Vagina (tissue), 2 donors: ENCODE results near the gene VWA1. TPM values are rescaled to one million over a fixed set of nuclear protein-coding genes. Genes with fewer than 3 reads are reported as not detected.
A peak's percentile ranks its signal among the peaks of the same experiment; 100 is the strongest.
"Not testable (repeated sequence)": the region's sequence is repeated elsewhere in the genome, so short reads cannot be mapped to it uniquely, and the experiment has no call there.

Experiments
- DNase-seq, 2 donors: peaks; one replicate each; pipeline ENCODE4 v3.0.0-alpha.2; 2017; ENCODE audit errors: extremely low spot score in 2 of 2
- H3K27ac ChIP-seq: fragments of 200-600 bp; sonication (generic); one replicate; pipeline ENCODE4 v1.5.1; 2019
- H3K27me3 ChIP-seq: fragments of 200-600 bp; sonication (generic); one replicate; pipeline ENCODE4 v1.5.1; 2019
- H3K36me3 ChIP-seq, 2 donors: fragments of 200-600 bp; sonication (generic); one replicate each; pipeline ENCODE4 v1.5.1; 2017 to 2019
- H3K4me1 ChIP-seq: fragments of 200-600 bp; sonication (generic); one replicate; pipeline ENCODE4 v1.5.1; 2019
- H3K4me3 ChIP-seq, 2 donors: fragments of 200-600 bp; sonication (generic); 1 replicate in 1 of 2; 2 replicates in 1 of 2; pipeline ENCODE4 v1.5.1; 2016 to 2019
- H3K9me3 ChIP-seq: fragments of 200-600 bp; sonication (generic); one replicate; pipeline ENCODE4 v1.5.1; 2019
- CTCF ChIP-seq, 3 experiments: fragments of 450-650 bp in 2 of 3; fragments of 200-600 bp in 1 of 3; sonication (generic) in 1 of 3; IDR thresholded peaks; one replicate each; pipeline ENCODE4 v1.5.1; 2017 to 2019; ENCODE audit warnings: antibody characterized with exemption in 3 of 3, mild to moderate bottlenecking in 2 of 3, moderate library complexity in 2 of 3
- POLR2A ChIP-seq, 2 donors: fragments of 450-650 bp; IDR thresholded peaks; one replicate each; pipeline ENCODE4 v1.6.1; 2017; ENCODE audit warnings: antibody characterized with exemption in 2 of 2, mild to moderate bottlenecking in 2 of 2, moderate library complexity in 2 of 2
- POLR2AphosphoS5 ChIP-seq, 2 donors: sonication (generic); formaldehyde crosslinking; IDR thresholded peaks; one replicate each; pipeline ENCODE4 v1.9.0; 2017; ENCODE audit warnings: antibody characterized with exemption in 2 of 2, mild to moderate bottlenecking in 2 of 2, low read depth in 1 of 2; ENCODE audit not compliant: insufficient read depth in 1 of 2
- intact Hi-C: fragments of 100-400 bp; cut with DNase I; formaldehyde crosslinking; loops from one replicate; pipeline ENCODE4 v1.15.1; 2023
- total RNA-seq: library from RNA; depleted of rRNA; stranded (reverse); fragments of >200 nt; gene quantifications from one replicate; pipeline ENCODE4 v1.2.3, GENCODE V29; 2016

VWA1 gene
- total RNA-seq, 1 donor from 2014 or later, result 35.8 TPM

- intact Hi-C loops, result no loop called here
- Histone ChIP-seq H3K9me3 (no peaks in the 10 kb centered on the region), H3K36me3 (no peaks in the 10 kb centered on the region), H3K27ac (no peak overlapping the region), H3K4me3 (no peak overlapping the region), H3K4me1 (peaks cover 23% of the 10 kb centered on the region), H3K27me3 (no peaks in the 10 kb centered on the region)
- no peak for DNase-seq
- TF ChIP-seq POLR2A (IDR thresholded peaks at IDR 0.05) (no peak), POLR2AphosphoS5 (IDR thresholded peaks at IDR 0.05; ENCODE audit: insufficient read depth in 1 of 2, low read depth in 1 of 2) (peak in 1 of 2 donors; percentile 9)
These were observed 6.7 kb downstream of the VWA1 start for GRCh38 chr1:1442069-1442770.

GRCh38 chr1:1446631-1447030, 11.1 kb downstream of the VWA1 start:
- H3K4me1 ChIP-seq, H3K36me3 ChIP-seq, H3K27me3 ChIP-seq, DNase-seq, H3K9me3 ChIP-seq, H3K4me3 ChIP-seq, H3K27ac ChIP-seq, intact Hi-C loops: not testable (repeated sequence)

- Histone ChIP-seq H3K27ac (no peak within 1 kb of the TSS), H3K9me3 (no peaks in the 10 kb centered on the region), H3K4me3 (no peak within 1 kb of the TSS), H3K4me1 (no peaks in the 10 kb centered on the region), H3K36me3 (no peaks in the 10 kb centered on the region), H3K27me3 (no peaks in the 10 kb centered on the region)
- intact Hi-C loops, result no loop called here
- no peak for DNase-seq
- TF ChIP-seq POLR2AphosphoS5 (IDR thresholded peaks at IDR 0.05; ENCODE audit: insufficient read depth in 1 of 2, low read depth in 1 of 2) (no peak), CTCF (IDR thresholded peaks at IDR 0.05) (no peak), POLR2A (IDR thresholded peaks at IDR 0.05) (no peak)
These were observed 13.7 kb downstream of the VWA1 start, which contains the start of gene ATAD3C for GRCh38 chr1:1449099-1449739. Gene ATAD3C (plus strand): TSS chr1:1449689. CDS start chr1:1450684, 995 bp downstream.

GRCh38 chr1:1450616-1451015, 15.1 kb downstream of the VWA1 start:
- H3K4me3 ChIP-seq, H3K27me3 ChIP-seq, H3K36me3 ChIP-seq, H3K27ac ChIP-seq, H3K4me1 ChIP-seq, intact Hi-C loops, DNase-seq, H3K9me3 ChIP-seq: not testable (repeated sequence)

GRCh38 chr1:1451696-1452364, 16.3 kb downstream of the VWA1 start:
- H3K4me1 ChIP-seq, result no peaks in the 10 kb centered on the region
- no peak overlapping the region for H3K27ac ChIP-seq
- no peaks in the 10 kb centered on the region for H3K36me3 ChIP-seq
- TF ChIP-seq POLR2AphosphoS5 (IDR thresholded peaks at IDR 0.05; ENCODE audit: insufficient read depth in 1 of 2, low read depth in 1 of 2) (no peak), CTCF (IDR thresholded peaks at IDR 0.05) (no peak), POLR2A (IDR thresholded peaks at IDR 0.05) (no peak)
- no peak for DNase-seq
- H3K4me3 ChIP-seq, result no peak overlapping the region
- H3K9me3 ChIP-seq, result no peaks in the 10 kb centered on the region
- no peaks in the 10 kb centered on the region for H3K27me3 ChIP-seq
- intact Hi-C loops, result no loop called here

GRCh38 chr1:1452365-1452739, 16.9 kb downstream of the VWA1 start:
- intact Hi-C loops, H3K9me3 ChIP-seq, H3K4me1 ChIP-seq, H3K27ac ChIP-seq, H3K36me3 ChIP-seq, H3K4me3 ChIP-seq, DNase-seq, H3K27me3 ChIP-seq: not testable (repeated sequence)

- H3K9me3 ChIP-seq, result no peaks in the 10 kb centered on the region
- TF ChIP-seq CTCF (IDR thresholded peaks at IDR 0.05) (no peak), POLR2A (IDR thresholded peaks at IDR 0.05) (no peak), POLR2AphosphoS5 (IDR thresholded peaks at IDR 0.05; ENCODE audit: insufficient read depth in 1 of 2, low read depth in 1 of 2) (no peak)
- no peaks in the 10 kb centered on the region for H3K4me1 ChIP-seq
- H3K36me3 ChIP-seq, result no peaks in the 10 kb centered on the region
- DNase-seq, result no peak
- H3K27me3 ChIP-seq, result no peaks in the 10 kb centered on the region
- no peak overlapping the region for H3K4me3 ChIP-seq
- H3K27ac ChIP-seq, result no peak overlapping the region
- intact Hi-C loops, result no loop called here
These were observed 17.4 kb downstream of the VWA1 start for GRCh38 chr1:1452882-1453281.

GRCh38 chr1:1454286-1455056, 19.0 kb downstream of the VWA1 start:
- intact Hi-C loops, H3K9me3 ChIP-seq, H3K27ac ChIP-seq, H3K27me3 ChIP-seq, H3K36me3 ChIP-seq, H3K4me1 ChIP-seq, H3K4me3 ChIP-seq, DNase-seq: not testable (repeated sequence)
